Hepatocyte (in vitro differentiated cells): ENCODE measurements around the gene TNNT2.

ENCODE experiments used
- EZH2phosphoT487 ChIP-seq: fragments of 200-600 bp; sonication (generic); IDR thresholded peaks from one replicate; pipeline ENCODE4 v1.6.1; 2018; ENCODE audit warnings: antibody characterized with exemption, mild to moderate bottlenecking, low read depth, moderate library complexity; ENCODE audit not compliant: unreplicated experiment, severe bottlenecking
- TF ChIP-seq, protein P1 (sequence below): fragments of 200-600 bp; sonication (generic); IDR thresholded peaks from 2 replicates; pipeline ENCODE4 v1.5.1; 2016; ENCODE audit warnings: antibody characterized with exemption, mild to moderate bottlenecking; ENCODE audit not compliant: poor library complexity

GRCh38 chr1:201365251-201365650 is 12.2 kb downstream of the TNNT2 start:
- TF ChIP-seq, protein P1, sequence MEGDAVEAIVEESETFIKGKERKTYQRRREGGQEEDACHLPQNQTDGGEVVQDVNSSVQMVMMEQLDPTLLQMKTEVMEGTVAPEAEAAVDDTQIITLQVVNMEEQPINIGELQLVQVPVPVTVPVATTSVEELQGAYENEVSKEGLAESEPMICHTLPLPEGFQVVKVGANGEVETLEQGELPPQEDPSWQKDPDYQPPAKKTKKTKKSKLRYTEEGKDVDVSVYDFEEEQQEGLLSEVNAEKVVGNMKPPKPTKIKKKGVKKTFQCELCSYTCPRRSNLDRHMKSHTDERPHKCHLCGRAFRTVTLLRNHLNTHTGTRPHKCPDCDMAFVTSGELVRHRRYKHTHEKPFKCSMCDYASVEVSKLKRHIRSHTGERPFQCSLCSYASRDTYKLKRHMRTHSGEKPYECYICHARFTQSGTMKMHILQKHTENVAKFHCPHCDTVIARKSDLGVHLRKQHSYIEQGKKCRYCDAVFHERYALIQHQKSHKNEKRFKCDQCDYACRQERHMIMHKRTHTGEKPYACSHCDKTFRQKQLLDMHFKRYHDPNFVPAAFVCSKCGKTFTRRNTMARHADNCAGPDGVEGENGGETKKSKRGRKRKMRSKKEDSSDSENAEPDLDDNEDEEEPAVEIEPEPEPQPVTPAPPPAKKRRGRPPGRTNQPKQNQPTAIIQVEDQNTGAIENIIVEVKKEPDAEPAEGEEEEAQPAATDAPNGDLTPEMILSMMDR, result no peak
- TF ChIP-seq EZH2phosphoT487, result no peak
